ENCODE measurements around the gene PRKG1.

PRKG1 gene

DNA sequence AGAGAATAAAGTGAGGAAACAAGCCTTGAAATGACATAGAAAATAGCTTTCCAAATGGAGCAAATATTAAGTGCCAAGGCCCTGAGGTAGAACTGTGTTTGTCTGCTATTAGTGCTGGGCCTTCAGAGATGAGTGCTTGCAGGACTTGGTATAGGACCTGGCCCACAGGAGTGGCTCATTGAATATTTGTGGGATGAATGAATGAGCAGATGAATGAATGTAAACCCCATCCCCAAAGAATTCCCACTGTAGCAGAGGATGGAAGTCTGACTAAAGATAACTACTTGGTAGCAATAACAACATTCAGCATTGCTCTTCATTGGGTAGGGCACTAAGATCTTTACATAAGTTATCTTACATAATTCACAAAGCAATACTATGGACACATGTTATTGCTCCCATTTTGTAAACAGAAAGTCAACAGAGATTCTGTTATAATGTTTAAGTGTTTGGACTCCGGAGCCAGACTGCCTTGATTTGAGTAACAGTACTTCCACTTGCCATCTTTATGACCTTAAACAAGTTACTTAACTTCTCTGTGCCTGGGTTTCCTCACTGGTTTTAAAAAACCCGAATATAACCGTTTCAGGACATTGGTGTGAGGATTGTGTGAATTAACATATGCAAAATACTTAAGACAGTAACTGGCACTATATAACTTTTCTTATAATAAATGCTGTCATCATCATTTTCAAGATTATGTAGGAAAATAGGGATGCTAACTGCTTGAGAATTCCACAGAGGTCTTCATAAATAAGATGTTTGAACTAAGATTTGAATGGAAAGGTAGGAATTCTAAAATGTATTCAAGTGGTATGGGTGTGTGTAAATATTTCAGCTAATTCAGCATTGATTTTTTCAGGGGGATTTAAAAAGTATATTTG, 141.9 kb downstream of the PRKG1 start:
- in situ Hi-C loops (cut with MboI; ENCODE audit: low pct_unique_long_range_greater_than_20kb, low sequenced_read_pairs, unreplicated experiment): no loop called here
- DNase-seq (ENCODE audit: low spot score): no peak
- TF ChIP-seq, protein P1, sequence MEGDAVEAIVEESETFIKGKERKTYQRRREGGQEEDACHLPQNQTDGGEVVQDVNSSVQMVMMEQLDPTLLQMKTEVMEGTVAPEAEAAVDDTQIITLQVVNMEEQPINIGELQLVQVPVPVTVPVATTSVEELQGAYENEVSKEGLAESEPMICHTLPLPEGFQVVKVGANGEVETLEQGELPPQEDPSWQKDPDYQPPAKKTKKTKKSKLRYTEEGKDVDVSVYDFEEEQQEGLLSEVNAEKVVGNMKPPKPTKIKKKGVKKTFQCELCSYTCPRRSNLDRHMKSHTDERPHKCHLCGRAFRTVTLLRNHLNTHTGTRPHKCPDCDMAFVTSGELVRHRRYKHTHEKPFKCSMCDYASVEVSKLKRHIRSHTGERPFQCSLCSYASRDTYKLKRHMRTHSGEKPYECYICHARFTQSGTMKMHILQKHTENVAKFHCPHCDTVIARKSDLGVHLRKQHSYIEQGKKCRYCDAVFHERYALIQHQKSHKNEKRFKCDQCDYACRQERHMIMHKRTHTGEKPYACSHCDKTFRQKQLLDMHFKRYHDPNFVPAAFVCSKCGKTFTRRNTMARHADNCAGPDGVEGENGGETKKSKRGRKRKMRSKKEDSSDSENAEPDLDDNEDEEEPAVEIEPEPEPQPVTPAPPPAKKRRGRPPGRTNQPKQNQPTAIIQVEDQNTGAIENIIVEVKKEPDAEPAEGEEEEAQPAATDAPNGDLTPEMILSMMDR (IDR thresholded peaks at IDR 0.05; ENCODE audit: extremely low read depth, insufficient read depth, missing control alignments): no peak

DNA sequence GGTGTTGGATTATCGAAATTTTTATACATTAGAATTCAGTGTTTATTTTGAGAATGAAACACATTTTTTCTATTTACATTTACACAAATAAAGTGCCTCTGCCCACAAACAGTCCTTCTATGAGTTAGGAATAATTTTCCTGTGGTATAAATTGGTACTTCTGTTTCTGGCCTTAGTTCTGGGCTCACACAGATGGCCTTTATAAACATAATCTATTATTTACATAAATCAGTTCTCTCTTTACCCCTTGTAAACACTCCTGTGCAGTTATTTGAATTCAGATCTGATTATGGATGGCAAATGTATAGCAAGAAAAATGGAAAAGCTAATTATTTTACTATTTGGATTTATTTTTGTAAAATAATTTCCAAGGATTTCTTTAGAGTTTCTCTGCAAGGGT, 143.2 kb downstream of the PRKG1 start:
- TF ChIP-seq, protein P1 (IDR thresholded peaks at IDR 0.05; ENCODE audit: extremely low read depth, insufficient read depth, missing control alignments): no peak
- in situ Hi-C loops (cut with MboI; ENCODE audit: low pct_unique_long_range_greater_than_20kb, low sequenced_read_pairs, unreplicated experiment): no loop called here
- no peak for DNase-seq (ENCODE audit: low spot score)

DNA sequence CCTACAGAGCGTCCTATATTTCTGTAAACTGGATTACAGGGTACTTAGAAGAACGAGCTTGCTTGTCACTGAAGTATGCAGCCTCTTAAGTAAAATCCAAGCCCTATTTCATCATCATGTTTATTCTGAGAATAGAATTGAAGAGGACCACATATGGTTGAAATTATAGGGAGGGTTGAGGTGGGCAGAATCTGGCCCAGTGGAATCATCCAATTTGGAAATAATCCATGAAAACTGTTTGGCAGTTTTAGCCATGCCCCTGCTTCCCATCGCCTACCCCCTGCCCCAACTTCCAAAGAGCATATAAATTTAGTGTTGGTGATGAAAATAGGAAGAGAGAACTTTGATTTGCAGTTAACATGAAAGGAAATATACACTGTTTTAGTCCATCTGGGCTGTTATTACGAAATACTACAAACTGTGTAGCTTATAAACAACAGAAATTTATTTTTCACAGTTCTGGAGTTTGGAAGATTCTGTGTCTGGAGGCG, 150.4 kb downstream of the PRKG1 start:
- TF ChIP-seq, protein P1 (IDR thresholded peaks at IDR 0.05; ENCODE audit: extremely low read depth, insufficient read depth, missing control alignments): no peak
- no peak for DNase-seq (ENCODE audit: low spot score)

DNA sequence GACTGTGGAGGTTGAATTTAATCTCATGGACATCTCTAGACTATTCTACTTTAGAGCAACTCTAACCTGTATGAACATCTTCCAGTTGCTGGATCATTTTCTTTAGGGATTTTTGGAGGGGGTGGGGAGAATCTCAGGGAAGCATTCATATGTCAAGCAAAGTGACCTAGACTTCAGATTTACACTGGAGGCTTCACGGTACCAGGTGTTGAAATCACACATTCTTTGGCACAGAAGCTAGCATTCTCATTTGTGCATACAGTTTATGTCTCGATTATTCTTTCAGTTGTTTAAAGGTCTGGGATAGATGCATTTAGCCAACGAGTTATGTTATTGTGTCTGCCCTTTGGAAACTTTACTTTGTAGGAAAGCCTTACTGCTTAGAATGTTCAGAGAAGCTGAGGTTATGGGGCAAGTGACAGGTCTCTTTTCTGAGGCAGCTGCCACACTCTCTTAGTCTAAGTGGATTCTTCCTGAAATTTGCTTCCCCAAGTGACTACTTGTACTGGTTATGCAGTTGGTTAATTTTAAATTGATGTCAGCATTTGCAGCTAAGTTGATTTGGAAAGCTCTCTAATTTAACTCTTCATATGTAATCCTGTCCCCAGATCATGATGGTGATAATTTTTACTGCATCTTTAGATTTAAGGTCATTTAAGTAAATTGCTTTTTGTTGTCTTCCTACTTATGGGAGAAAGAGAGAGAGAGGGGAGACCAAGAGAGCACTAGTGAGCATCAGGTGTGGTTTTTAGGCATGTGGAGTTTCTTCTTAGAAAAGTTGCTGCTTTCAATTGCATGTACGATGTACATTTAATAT, 153.8 kb downstream of the PRKG1 start:
- TF ChIP-seq, protein P1 (IDR thresholded peaks at IDR 0.05; ENCODE audit: extremely low read depth, insufficient read depth, missing control alignments): no peak
- DNase-seq (ENCODE audit: low spot score): no peak
- in situ Hi-C loops (cut with MboI; ENCODE audit: low pct_unique_long_range_greater_than_20kb, low sequenced_read_pairs, unreplicated experiment): no loop called here

More for the DNA sequence above, 150.4 kb downstream of the PRKG1 start:
- in situ Hi-C loops (cut with MboI; ENCODE audit: low pct_unique_long_range_greater_than_20kb, low sequenced_read_pairs, unreplicated experiment): no loop called here

DNA sequence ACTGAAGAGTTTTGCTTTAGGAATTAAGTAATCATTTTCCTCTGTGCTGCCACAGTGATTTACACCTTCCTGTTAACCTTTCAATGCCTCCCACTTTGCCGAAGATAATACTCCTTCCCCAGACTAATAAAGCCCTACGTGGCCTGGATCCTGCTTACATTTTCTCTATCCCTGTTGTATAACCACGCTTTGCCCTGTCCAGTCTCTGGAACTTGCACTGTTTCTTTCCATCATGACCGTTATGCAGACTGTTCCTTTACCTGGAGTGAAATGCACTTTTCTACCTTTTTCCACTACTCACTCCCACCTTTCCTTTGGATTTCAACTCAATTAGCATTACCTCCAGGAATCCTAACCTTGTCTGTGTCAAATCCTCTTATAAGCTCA, 154.4 kb downstream of the PRKG1 start:
- in situ Hi-C loops (cut with MboI; ENCODE audit: low pct_unique_long_range_greater_than_20kb, low sequenced_read_pairs, unreplicated experiment): no loop called here
- DNase-seq (ENCODE audit: low spot score): no peak
- TF ChIP-seq, protein P1 (IDR thresholded peaks at IDR 0.05; ENCODE audit: extremely low read depth, insufficient read depth, missing control alignments): no peak

DNA sequence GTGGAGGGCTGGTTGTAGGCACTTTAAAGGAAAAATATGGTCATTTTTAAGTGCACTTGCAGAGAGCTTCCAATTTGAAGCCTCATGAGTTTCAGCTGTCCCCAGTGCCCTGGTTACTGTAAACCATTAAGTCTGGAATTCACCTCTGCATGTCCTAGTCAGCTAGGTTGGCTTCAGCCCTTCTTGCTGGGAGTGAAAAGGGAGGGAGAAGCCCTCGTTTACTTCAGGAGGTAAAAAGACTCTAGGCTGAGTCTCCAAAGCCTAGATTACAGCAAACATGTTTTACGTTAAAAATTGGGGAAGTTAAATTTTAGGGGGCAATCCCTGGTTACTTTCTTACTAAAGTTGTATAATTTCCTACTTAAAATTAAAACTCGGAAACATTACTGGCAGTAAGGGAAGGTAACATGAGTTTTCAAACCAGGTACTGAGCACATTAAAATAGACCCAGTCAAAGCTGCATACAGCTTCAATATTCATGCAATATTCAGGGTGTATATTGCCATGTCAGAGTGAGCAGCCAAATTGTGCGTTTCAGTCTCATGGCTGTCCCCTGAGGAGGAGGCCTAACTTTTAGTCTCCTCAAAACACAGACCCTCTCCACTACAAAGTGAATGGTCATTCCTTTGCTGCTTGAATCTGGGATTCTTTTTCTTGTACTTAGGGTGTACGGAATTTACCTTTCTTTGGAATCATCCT, 156.7 kb downstream of the PRKG1 start:
- TF ChIP-seq, protein P1 (IDR thresholded peaks at IDR 0.05; ENCODE audit: extremely low read depth, insufficient read depth, missing control alignments): no peak
- DNase-seq (ENCODE audit: low spot score): no peak
- in situ Hi-C loops (cut with MboI; ENCODE audit: low pct_unique_long_range_greater_than_20kb, low sequenced_read_pairs, unreplicated experiment): no loop called here
